ENCODE data around the gene CALHM1. TPM values are rescaled to one million over a fixed set of nuclear protein-coding genes. Genes with fewer than 3 reads are reported as not detected.

Gene CALHM1
- total RNA-seq, 2 experiments from 2014 or later: 0.13 TPM; not detected in 1

DNA sequence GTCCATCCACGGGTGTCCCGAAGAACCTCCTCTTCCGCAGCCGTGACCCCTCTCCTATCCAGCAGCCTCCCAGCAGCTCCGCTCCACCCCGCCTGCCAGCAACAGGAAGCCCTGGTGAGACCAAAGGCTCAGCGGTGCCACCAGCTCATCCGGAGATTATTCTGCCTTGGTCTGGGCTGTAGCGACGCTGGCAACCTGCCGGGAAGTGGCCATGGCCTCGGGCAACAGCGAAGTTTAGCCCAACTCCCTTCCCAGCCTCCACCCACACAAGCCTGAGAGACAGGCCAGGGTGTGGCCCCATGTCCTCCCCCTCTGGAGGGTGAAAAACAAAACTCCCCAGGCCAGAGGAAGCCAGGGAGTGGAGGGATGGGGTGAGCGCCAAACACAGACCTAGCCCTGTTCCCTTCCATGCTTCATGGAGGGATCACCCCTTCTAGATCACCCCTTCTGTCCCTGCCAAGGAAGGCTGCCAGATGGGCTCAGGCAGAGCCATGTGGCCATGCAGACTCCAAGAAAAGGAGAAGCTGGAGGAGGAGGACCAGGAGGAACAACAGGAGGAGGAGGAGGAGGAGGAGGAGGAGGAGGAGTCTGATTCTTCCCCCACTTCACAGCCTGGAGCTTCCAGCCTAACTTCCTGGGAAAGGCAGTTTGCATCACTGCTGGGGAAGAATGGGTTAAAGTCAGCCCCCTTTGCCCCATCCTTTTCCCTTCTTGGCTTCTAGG lies 7.4 kb downstream of the CALHM1 start:
- Histone ChIP-seq H3K4me3 (ENCODE audit: low read depth, low read length, poor library complexity, severe bottlenecking) (no peak overlapping the region), H3K36me3 (ENCODE audit: insufficient read depth, low read length) (peaks cover 26% of the 10 kb centered on the region), H3K27ac (ENCODE audit: low read depth, low read length, poor library complexity, severe bottlenecking) (no peak overlapping the region), H3K4me1 (ENCODE audit: insufficient read depth, low read length, poor library complexity, severe bottlenecking) (no peaks in the 10 kb centered on the region), H3K79me2 (ENCODE audit: insufficient read depth, low read depth, low read length) (no peaks in the 10 kb centered on the region), H3K4me2 (ENCODE audit: low read length) (no peak overlapping the region), H2AFZ (ENCODE audit: low read length) (no peak overlapping the region), H4K20me1 (ENCODE audit: insufficient read depth, low read length) (no peaks in the 10 kb centered on the region), H3K9me3 (ENCODE audit: low read length) (no peaks in the 10 kb centered on the region), H3K9me2 (ENCODE audit: insufficient read depth, low read length) (no peaks in the 10 kb centered on the region)
- TF ChIP-seq EZH2phosphoT487 (IDR thresholded peaks at IDR 0.05; ENCODE audit: borderline replicate concordance, low read depth, low read length) (no peak), CTCF (conservative IDR thresholded peaks at IDR 0.05; ENCODE audit: low read length) (no peak)
- no peak for DNase-seq (ENCODE audit: low spot score)
- BruUV-seq (replicated peaks): no TSS peak
- ChIA-PET CTCF (ENCODE audit: unreplicated experiment) (no interaction called here), POLR2A (no interaction called here)
- intact Hi-C loops (cut with micrococcal nuclease; ENCODE audit: unreplicated experiment): no loop called here

GRCh38 chr10:103450201-103450695 lies 8.5 kb downstream of the CALHM1 start:
- no peak for DNase-seq (ENCODE audit: low spot score)
- no peak overlapping the region for H3K4me2 ChIP-seq (ENCODE audit: low read length)
- H3K9me2 ChIP-seq (ENCODE audit: insufficient read depth, low read length): no peaks in the 10 kb centered on the region
- H3K79me2 ChIP-seq (ENCODE audit: insufficient read depth, low read depth, low read length): no peaks in the 10 kb centered on the region
- ChIA-PET POLR2A (no interaction called here), CTCF (ENCODE audit: unreplicated experiment) (no interaction called here)
- H2AFZ ChIP-seq (ENCODE audit: low read length): no peak overlapping the region
- H3K27ac ChIP-seq (ENCODE audit: low read depth, low read length, poor library complexity, severe bottlenecking): no peak overlapping the region
- peaks cover 36% of the 10 kb centered on the region for H3K36me3 ChIP-seq (ENCODE audit: insufficient read depth, low read length)
- H3K4me3 ChIP-seq (ENCODE audit: low read depth, low read length, poor library complexity, severe bottlenecking): no peak overlapping the region
- intact Hi-C loops (cut with micrococcal nuclease; ENCODE audit: unreplicated experiment): no loop called here
- H3K4me1 ChIP-seq (ENCODE audit: insufficient read depth, low read length, poor library complexity, severe bottlenecking): no peaks in the 10 kb centered on the region
- no peaks in the 10 kb centered on the region for H3K9me3 ChIP-seq (ENCODE audit: low read length)
- BruUV-seq (replicated peaks): no TSS peak
- TF ChIP-seq EZH2phosphoT487 (IDR thresholded peaks at IDR 0.05; ENCODE audit: borderline replicate concordance, low read depth, low read length) (no peak), CTCF (conservative IDR thresholded peaks at IDR 0.05; ENCODE audit: low read length) (no peak)
- no peaks in the 10 kb centered on the region for H4K20me1 ChIP-seq (ENCODE audit: insufficient read depth, low read length)
